NT2/D1 (cell line): ENCODE results near the gene KRT3.

Experiments used
- SUZ12 ChIP-seq: IDR thresholded peaks from 2 replicates; pipeline ENCODE4 v1.6.1; 2011; ENCODE audit not compliant: insufficient read length, insufficient read depth; ENCODE audit errors: extremely low read depth
- YY1 ChIP-seq: IDR thresholded peaks from 2 replicates; pipeline ENCODE4 v1.6.1; 2011; ENCODE audit not compliant: insufficient read length, insufficient read depth
- ZNF274 ChIP-seq: IDR thresholded peaks from 2 replicates; pipeline ENCODE4 v1.6.1; 2011; ENCODE audit warnings: mild to moderate bottlenecking, low read depth, low read length

GRCh38 chr12:52820521-52820920, 24.6 kb upstream of the KRT3 start:
- TF ChIP-seq YY1 (no peak), SUZ12 (no peak), ZNF274 (no peak)
